GM12891 (cell line): ENCODE results near the gene HSPBAP1.

ENCODE experiments used
- POLR2A ChIP-seq: IDR thresholded peaks from 2 replicates; pipeline ENCODE4 v1.6.1; 2011; ENCODE audit warnings: low read depth, low read length, control low read depth
- POLR2AphosphoS5 ChIP-seq: IDR thresholded peaks from 2 replicates; pipeline ENCODE4 v1.6.1; 2011; ENCODE audit warnings: low read depth, low read length, control low read depth
- SPI1 ChIP-seq: IDR thresholded peaks from 2 replicates; pipeline ENCODE4 v1.6.1; 2011; ENCODE audit warnings: low read depth, low read length, control low read depth

DNA sequence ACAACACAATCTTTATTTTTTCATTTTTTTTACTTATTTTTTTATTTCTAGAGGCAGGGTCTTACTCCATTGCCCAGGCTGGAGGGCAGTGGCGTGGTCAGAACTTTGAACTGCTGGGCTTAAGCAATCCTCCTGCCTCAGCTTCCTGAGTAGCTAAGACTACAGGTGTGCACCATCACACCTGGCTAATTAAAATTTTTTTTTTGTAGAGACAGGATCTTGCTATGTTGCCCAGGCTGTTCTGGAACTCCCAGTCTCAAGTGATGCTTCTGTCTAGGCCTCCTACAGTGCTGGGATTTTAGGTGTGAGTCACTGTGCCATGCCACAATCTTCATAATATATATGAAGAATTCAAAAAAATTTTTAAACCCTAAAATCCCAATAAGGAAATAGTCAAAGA is 20.8 kb downstream of the HSPBAP1 start:
- TF ChIP-seq POLR2AphosphoS5 (no peak), POLR2A (no peak), SPI1 (no peak)
